Activated CD4-positive, alpha-beta T cell treated with anti-CD3 and anti-CD28 coated beads for 4 hours (primary cell): ENCODE data around the gene PRDM16.

Source experiments
- DNase-seq, 2 donors: peaks; one replicate each; pipeline ENCODE4 v3.0.0-alpha.2; 2020

Gene PRDM16

GRCh38 chr1:3190256-3191041 is 121.4 kb downstream of the PRDM16 start:
- DNase-seq: no peak

GRCh38 chr1:3192361-3192760 is 123.4 kb downstream of the PRDM16 start:
- DNase-seq: no peak

- DNase-seq: no peak
Observed at GRCh38 chr1:3192825-3193224, 123.8 kb downstream of the PRDM16 start.

- DNase-seq: no peak
Observed at GRCh38 chr1:3193811-3194210, 124.8 kb downstream of the PRDM16 start.

GRCh38 chr1:3194760-3195479 is 125.9 kb downstream of the PRDM16 start:
- DNase-seq: no peak

- DNase-seq: no peak
Observed at GRCh38 chr1:3195480-3195815, 126.4 kb downstream of the PRDM16 start.

- no peak for DNase-seq
Observed at GRCh38 chr1:3195966-3196515, 127.0 kb downstream of the PRDM16 start.

GRCh38 chr1:3196577-3197245 is 127.7 kb downstream of the PRDM16 start:
- no peak for DNase-seq

GRCh38 chr1:3197781-3198316 is 128.8 kb downstream of the PRDM16 start:
- no peak for DNase-seq

- no peak for DNase-seq
Observed at GRCh38 chr1:3198371-3199271, 129.6 kb downstream of the PRDM16 start.

- no peak for DNase-seq
Observed at GRCh38 chr1:3204725-3205124, 135.7 kb downstream of the PRDM16 start.

GRCh38 chr1:3205815-3206214 is 136.8 kb downstream of the PRDM16 start:
- DNase-seq: no peak

GRCh38 chr1:3206696-3207095 is 137.7 kb downstream of the PRDM16 start:
- DNase-seq: no peak

GRCh38 chr1:3207217-3207848 is 138.3 kb downstream of the PRDM16 start:
- no peak for DNase-seq

GRCh38 chr1:3208819-3209200 is 139.8 kb downstream of the PRDM16 start:
- no peak for DNase-seq

- DNase-seq: no peak
Observed at GRCh38 chr1:3209201-3209600, 140.2 kb downstream of the PRDM16 start.

GRCh38 chr1:3211582-3212375 is 142.8 kb downstream of the PRDM16 start:
- no peak for DNase-seq

GRCh38 chr1:3212453-3213355 is 143.7 kb downstream of the PRDM16 start:
- no peak for DNase-seq

GRCh38 chr1:3213730-3214129 is 144.7 kb downstream of the PRDM16 start:
- DNase-seq: no peak
